ENCODE measurements around the gene TCF7. TPM values are rescaled to one million over a fixed set of nuclear protein-coding genes. Genes with fewer than 3 reads are reported as not detected.

TCF7 gene
- polyA plus RNA-seq, 1 of the 3 experiments (the other 2 are of a cell fraction): 2.7 TPM

DNA sequence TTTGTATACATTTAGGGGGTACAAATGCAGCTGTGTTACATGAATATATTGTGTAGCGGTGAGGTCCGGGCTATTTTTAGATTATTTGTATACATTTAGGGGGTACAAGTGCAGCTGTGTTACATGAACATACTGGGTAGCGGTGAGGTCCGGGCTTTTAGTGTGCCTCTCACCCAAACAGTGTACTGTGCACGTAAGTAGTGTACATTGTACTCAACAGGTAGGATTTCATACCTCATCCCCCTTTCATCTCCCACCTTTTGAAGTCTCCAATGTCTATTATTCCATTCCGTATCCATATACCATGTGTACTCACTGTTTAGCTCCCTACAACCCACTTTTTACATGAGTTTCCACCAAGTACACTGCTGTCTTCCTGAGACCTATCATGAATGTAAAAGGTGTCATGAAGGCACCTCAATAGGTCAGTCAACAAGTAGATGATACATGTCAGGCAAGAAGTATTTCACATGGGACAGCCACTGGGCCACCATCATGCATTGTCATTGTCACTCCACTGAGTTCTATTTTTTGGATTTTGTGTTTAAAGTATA lies 34.6 kb downstream of the TCF7 start:
- no peak overlapping the region for H3K9ac ChIP-seq
- H4K20me1 ChIP-seq (ENCODE audit: insufficient read depth): peaks cover 39% of the 10 kb centered on the region
- H3F3A ChIP-seq (replicated peaks; ENCODE audit: insufficient read depth): peaks cover 14% of the 10 kb centered on the region
- no peaks in the 10 kb centered on the region for H3K27me3 ChIP-seq (ENCODE audit: insufficient read depth)
- no peak for DNase-seq
- H3K4me2 ChIP-seq: no peak overlapping the region
- 94% methylated on average over 6 of the region's 6 CpGs for WGBS (ENCODE audit: low lambda C conversion rate)
- TF ChIP-seq CHD2 (IDR thresholded peaks at IDR 0.05; ENCODE audit: low read length, partially characterized antibody) (no peak), GABPA (IDR thresholded peaks at IDR 0.05; ENCODE audit: low read depth) (no peak)
- ChIA-PET POLR2A (no interaction called here), CTCF (interaction anchor here (1.0 to 18.5 kb wide), 4 partner anchors 12 to 122 kb away, joined by 4 to 673 read pairs (median 52); no protein-coding TSS in a partner anchor)
- H3K36me3 ChIP-seq (replicated peaks in 1 of 2; ENCODE audit: control insufficient read depth in 1 of 2, insufficient read depth in 2 of 2, low read length in 1 of 2): peaks cover 64 to 87% of the 10 kb centered on the region in 2 experiments
- H3K4me1 ChIP-seq (ENCODE audit: control insufficient read depth in 1 of 2, insufficient read depth in 2 of 2, low read depth in 1 of 2, low read length in 1 of 2): no peaks in the 10 kb centered on the region; a peak in 1 of 4 replicates
- peaks cover 76% of the 10 kb centered on the region for H3K79me2 ChIP-seq (ENCODE audit: insufficient read depth)
- H3K4me3 ChIP-seq (ENCODE audit: low read depth in 2 of 2, low read length in 1 of 2): no peak overlapping the region
- no peaks in the 10 kb centered on the region for H3K9me3 ChIP-seq
- H3K27ac ChIP-seq (ENCODE audit: low read depth in 2 of 2, low read length in 1 of 2): no peak overlapping the region
- no peaks in the 10 kb centered on the region for H3K9me2 ChIP-seq
- no peak overlapping the region for H2AFZ ChIP-seq (ENCODE audit: low read depth)

DNA sequence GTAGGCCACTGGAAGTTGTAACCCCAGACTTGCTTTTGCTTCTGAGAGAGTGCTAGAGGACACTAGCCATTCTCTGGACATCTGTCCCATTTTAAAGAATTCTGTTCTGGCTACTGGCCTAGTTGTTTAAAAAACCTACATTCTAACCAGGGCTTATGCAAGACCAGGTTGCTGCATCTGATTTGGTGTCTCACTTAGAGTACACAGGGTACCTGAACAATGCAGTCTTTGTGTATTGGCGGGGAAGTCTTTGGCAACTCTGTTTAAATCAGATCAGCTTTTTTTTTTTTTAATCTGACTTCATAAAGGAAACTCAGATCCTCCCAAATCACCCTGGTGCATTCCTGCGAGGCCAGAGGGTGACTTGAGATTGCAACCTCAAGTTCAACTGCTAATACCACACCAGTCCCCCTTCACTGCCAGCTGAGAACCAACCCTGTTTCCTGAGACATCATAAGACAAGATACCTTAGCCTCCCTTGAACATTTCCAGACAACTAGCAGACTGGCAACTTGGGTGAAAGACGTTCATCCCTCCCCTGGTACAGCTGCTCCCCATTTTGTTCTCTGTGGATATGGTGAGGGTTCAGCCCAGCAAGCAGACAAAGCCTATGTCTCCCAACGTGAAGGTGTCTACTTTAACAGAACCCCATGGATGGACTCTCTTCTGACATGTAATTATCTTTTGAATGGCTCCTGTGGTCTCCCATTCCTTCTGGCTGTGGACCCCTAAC lies 35.3 kb downstream of the TCF7 start:
- TF ChIP-seq GABPA (IDR thresholded peaks at IDR 0.05; ENCODE audit: low read depth): no peak
- TF ChIP-seq, protein P1, sequence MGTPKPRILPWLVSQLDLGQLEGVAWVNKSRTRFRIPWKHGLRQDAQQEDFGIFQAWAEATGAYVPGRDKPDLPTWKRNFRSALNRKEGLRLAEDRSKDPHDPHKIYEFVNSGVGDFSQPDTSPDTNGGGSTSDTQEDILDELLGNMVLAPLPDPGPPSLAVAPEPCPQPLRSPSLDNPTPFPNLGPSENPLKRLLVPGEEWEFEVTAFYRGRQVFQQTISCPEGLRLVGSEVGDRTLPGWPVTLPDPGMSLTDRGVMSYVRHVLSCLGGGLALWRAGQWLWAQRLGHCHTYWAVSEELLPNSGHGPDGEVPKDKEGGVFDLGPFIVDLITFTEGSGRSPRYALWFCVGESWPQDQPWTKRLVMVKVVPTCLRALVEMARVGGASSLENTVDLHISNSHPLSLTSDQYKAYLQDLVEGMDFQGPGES (IDR thresholded peaks at IDR 0.05; ENCODE audit: low read depth, low read length): no peak
- no peak for TF ChIP-seq TCF12 (IDR thresholded peaks at IDR 0.05)
- TF ChIP-seq, protein P2, sequence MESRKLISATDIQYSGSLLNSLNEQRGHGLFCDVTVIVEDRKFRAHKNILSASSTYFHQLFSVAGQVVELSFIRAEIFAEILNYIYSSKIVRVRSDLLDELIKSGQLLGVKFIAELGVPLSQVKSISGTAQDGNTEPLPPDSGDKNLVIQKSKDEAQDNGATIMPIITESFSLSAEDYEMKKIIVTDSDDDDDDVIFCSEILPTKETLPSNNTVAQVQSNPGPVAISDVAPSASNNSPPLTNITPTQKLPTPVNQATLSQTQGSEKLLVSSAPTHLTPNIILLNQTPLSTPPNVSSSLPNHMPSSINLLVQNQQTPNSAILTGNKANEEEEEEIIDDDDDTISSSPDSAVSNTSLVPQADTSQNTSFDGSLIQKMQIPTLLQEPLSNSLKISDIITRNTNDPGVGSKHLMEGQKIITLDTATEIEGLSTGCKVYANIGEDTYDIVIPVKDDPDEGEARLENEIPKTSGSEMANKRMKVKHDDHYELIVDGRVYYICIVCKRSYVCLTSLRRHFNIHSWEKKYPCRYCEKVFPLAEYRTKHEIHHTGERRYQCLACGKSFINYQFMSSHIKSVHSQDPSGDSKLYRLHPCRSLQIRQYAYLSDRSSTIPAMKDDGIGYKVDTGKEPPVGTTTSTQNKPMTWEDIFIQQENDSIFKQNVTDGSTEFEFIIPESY (IDR thresholded peaks at IDR 0.05; ENCODE audit: borderline replicate concordance, low read depth): no peak
- TF ChIP-seq RCOR1 (IDR thresholded peaks at IDR 0.05; ENCODE audit: low read length): no peak
- TF ChIP-seq GATA2 (CRISPR knock-in tag; IDR thresholded peaks at IDR 0.05): no peak
- TF ChIP-seq NRF1 (IDR thresholded peaks at IDR 0.05; ENCODE audit: low read depth, low read length): no peak
- no peak for TF ChIP-seq NFIC (IDR thresholded peaks at IDR 0.05; ENCODE audit: borderline replicate concordance)
- TF ChIP-seq FOXM1 (IDR thresholded peaks at IDR 0.05; ENCODE audit: low read depth): no peak
- TF ChIP-seq MEF2A (IDR thresholded peaks at IDR 0.05; ENCODE audit: borderline replicate concordance, low read depth): no peak
- TF ChIP-seq RAD21 (IDR thresholded peaks at IDR 0.05; ENCODE audit: low read length): no peak
- TF ChIP-seq EZH2phosphoT487 (IDR thresholded peaks at IDR 0.05; ENCODE audit: borderline replicate concordance, low read depth): no peak
- no peak for TF ChIP-seq FOSL2 (IDR thresholded peaks at IDR 0.05; ENCODE audit: borderline replicate concordance, low read depth)
- TF ChIP-seq, protein P3, sequence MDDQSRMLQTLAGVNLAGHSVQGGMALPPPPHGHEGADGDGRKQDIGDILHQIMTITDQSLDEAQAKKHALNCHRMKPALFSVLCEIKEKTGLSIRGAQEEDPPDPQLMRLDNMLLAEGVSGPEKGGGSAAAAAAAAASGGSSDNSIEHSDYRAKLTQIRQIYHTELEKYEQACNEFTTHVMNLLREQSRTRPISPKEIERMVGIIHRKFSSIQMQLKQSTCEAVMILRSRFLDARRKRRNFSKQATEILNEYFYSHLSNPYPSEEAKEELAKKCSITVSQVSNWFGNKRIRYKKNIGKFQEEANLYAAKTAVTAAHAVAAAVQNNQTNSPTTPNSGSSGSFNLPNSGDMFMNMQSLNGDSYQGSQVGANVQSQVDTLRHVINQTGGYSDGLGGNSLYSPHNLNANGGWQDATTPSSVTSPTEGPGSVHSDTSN (IDR thresholded peaks at IDR 0.05): no peak
- H3K4me3 ChIP-seq (ENCODE audit: low read depth in 2 of 2, low read length in 1 of 2): no peak overlapping the region
- H3K36me3 ChIP-seq (replicated peaks in 1 of 2; ENCODE audit: control insufficient read depth in 1 of 2, insufficient read depth in 2 of 2, low read length in 1 of 2): peaks cover 69 to 84% of the 10 kb centered on the region in 2 experiments
- no peak for DNase-seq
- H3K4me2 ChIP-seq: no peak overlapping the region
- H3K4me1 ChIP-seq (ENCODE audit: control insufficient read depth in 1 of 2, insufficient read depth in 2 of 2, low read depth in 1 of 2, low read length in 1 of 2): no peaks in the 10 kb centered on the region; a peak in 1 of 4 replicates
- no peak overlapping the region; a peak in 1 of 4 replicates for H3K27ac ChIP-seq (ENCODE audit: low read depth in 2 of 2, low read length in 1 of 2)
- peaks cover 78% of the 10 kb centered on the region for H3K79me2 ChIP-seq (ENCODE audit: insufficient read depth)
- H3K9ac ChIP-seq: no peak overlapping the region
- peaks cover 14% of the 10 kb centered on the region for H3F3A ChIP-seq (replicated peaks; ENCODE audit: insufficient read depth)
- H4K20me1 ChIP-seq (ENCODE audit: insufficient read depth): peaks cover 35% of the 10 kb centered on the region
- ChIA-PET CTCF (interaction anchor here (1.1 to 18.5 kb wide), 5 partner anchors 11 to 140 kb away, joined by 3 to 673 read pairs (median 8); no protein-coding TSS in a partner anchor), POLR2A (interaction anchor here (1.4 kb wide), 1 partner anchor 9 kb away, joined by 3 read pairs; no protein-coding TSS in a partner anchor)
- 84% methylated on average over 2 of the region's 4 CpGs for WGBS (ENCODE audit: low lambda C conversion rate)
- H3K9me2 ChIP-seq: no peaks in the 10 kb centered on the region
- H3K9me3 ChIP-seq: no peaks in the 10 kb centered on the region
- no peak overlapping the region for H2AFZ ChIP-seq (ENCODE audit: low read depth)
- no peaks in the 10 kb centered on the region for H3K27me3 ChIP-seq (ENCODE audit: insufficient read depth)

Measured in SK-N-SH (cell line).